ENCODE data around the gene ITCH.
"Not testable (repeated sequence)": the region's sequence is repeated elsewhere in the genome, so short reads cannot be mapped to it uniquely, and the experiment has no call there.

ITCH gene

DNA sequence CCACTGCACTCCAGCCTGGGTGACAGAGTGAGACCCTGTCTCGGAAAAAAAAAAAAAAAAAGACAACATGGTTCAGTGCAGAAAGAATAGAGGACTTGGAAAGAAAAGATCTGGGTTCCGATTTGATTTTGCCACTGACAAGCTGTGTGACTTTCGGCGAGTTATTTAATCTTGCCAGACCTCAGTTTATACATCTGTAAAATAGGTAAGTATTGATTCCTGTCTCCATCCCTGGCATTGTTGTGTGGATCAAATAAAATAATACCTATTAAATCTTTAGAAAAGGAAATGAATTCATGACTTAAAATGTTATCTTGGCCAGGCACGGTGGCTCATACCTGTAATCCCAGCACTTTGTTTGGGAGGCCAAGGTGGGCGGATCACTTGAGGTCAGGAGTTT, 7.0 kb downstream of the ITCH start:
- no peak overlapping the region for H3K9ac ChIP-seq (ENCODE audit: low read length)
- peaks cover 3% of the 10 kb centered on the region for H3K4me1 ChIP-seq (ENCODE audit: control insufficient read depth, insufficient read depth, low read length)
- peaks cover 11% of the 10 kb centered on the region for H3K36me3 ChIP-seq (ENCODE audit: control insufficient read depth, insufficient read depth, low read length)
- no peak overlapping the region for H3K27ac ChIP-seq (ENCODE audit: low read depth, low read length)
- no peaks in the 10 kb centered on the region for H3K27me3 ChIP-seq (ENCODE audit: control insufficient read depth, insufficient read depth, low read length)
- H3K4me3 ChIP-seq (ENCODE audit: low read length): no peak overlapping the region

DNA sequence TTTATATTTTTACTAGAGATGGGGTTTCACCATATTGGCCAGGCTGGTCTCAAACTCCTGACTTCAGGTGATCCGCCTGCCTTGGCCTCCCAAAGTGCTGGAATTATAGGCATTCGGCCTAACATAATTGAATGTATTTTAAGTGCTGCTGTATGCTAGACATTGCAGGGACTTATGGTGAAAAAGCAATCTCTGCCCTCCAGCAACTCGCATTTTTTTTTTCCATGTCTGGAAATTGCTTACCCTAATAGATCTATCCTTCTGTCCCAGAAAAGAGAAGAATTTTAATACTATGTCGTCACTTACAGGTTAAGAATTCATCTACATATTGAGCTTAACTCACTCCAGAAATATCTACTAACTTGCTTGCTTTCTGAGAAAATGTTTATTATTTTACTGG, 10.4 kb downstream of the ITCH start:
- Histone ChIP-seq H3K9ac (ENCODE audit: low read length) (no peak overlapping the region), H3K4me3 (ENCODE audit: low read length) (no peak overlapping the region), H3K27me3 (ENCODE audit: control insufficient read depth, insufficient read depth, low read length) (no peaks in the 10 kb centered on the region), H3K4me1 (ENCODE audit: control insufficient read depth, insufficient read depth, low read length) (no peaks in the 10 kb centered on the region), H3K27ac (ENCODE audit: low read depth, low read length) (no peak overlapping the region), H3K36me3 (ENCODE audit: control insufficient read depth, insufficient read depth, low read length) (peaks cover 9% of the 10 kb centered on the region)

DNA sequence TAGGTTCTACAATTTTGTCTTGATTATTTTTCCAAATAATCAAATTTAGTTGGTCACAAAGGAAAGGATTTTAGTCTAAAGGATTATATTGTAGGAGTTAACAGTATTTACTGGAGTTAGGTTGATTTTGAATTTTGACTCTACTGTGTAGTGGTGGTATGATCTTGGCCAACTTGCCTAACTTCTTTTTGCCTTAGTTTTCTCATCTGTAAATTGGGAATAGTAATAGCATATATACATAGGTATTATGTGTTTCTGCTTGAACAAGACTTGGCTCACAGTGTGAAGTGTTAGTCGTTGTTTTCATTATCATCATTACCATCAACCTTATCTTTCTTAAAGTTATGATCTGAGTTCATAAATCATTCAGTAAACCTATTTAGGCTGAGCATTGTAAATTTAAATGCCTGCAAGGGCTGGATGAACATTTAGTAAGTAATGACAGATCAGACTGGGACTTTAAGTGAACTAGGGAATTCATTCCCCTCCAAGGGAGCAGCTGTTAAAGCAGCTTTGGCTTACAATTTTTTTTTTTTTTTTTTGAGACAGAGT, 11.2 kb downstream of the ITCH start:
- Histone ChIP-seq H3K27ac (ENCODE audit: low read depth, low read length) (no peak overlapping the region), H3K4me3 (ENCODE audit: low read length) (no peak overlapping the region), H3K27me3 (ENCODE audit: control insufficient read depth, insufficient read depth, low read length) (no peaks in the 10 kb centered on the region), H3K36me3 (ENCODE audit: control insufficient read depth, insufficient read depth, low read length) (peaks cover 8% of the 10 kb centered on the region), H3K9ac (ENCODE audit: low read length) (no peak overlapping the region), H3K4me1 (ENCODE audit: control insufficient read depth, insufficient read depth, low read length) (no peaks in the 10 kb centered on the region)

DNA sequence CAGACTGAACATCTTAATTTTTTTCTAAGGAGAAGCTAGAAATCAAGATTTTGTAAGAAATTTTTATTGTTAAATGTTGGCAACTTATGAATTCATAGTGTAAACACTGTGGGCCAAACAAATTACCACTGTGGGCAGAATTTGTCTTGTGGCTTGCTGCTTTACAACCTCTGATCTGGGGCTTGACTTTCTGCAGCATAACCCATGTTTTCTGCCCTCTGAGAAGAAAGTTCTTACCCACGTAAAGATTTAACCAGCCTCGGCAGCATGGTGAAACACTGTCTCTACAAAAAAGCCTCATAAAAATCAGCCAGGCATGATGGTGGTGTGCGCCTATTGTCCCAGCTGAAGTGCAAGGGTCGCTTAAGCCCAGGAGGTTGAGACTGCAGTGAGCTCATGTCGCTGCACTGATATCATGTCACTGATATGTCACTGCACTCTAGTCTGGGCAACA, 12.9 kb downstream of the ITCH start:
- H3K27ac ChIP-seq (ENCODE audit: low read depth, low read length): no peak overlapping the region

DNA sequence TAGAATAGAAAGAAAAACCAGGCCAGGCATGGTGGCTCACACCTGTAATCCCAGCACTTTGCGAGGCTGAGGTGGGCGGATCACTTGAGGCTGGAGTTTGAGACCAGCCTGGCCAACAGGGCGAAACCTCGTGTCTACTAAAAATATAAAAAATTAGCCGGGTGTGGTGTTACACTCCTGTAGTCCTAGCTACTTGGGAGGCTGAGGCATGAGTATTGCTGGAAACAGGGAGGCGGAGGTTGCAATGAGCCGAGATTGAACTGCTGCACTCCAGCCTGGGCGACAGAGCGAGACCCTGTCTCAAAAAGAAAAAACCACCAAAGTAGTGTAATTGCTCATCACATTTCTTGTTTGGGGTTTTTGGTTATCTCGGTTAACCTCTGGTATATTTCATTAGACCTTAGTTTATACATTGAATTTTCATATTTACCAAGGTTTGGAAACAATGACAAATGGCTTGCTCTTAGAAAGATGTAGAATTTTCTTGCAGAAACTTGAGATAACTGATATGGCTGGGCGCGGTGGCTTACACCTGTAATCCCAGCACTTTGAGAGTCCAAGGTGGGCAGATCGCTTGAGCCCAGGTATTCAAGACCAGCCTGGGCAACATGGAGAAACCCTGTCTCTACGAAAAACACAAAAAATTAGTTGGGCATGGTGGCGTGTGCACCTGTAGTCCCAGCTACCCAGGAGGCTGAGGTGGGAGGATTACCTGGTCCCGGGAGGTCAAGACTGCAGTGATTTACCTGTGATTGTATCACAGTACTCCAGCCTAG, 14.2 kb downstream of the ITCH start:
- H3K9ac ChIP-seq (ENCODE audit: low read length): no peak overlapping the region
- peaks cover 2% of the 10 kb centered on the region for H3K36me3 ChIP-seq (ENCODE audit: control insufficient read depth, insufficient read depth, low read length)
- no peak overlapping the region for H3K27ac ChIP-seq (ENCODE audit: low read depth, low read length)
- H3K27me3 ChIP-seq (ENCODE audit: control insufficient read depth, insufficient read depth, low read length): no peaks in the 10 kb centered on the region
- no peaks in the 10 kb centered on the region for H3K4me1 ChIP-seq (ENCODE audit: control insufficient read depth, insufficient read depth, low read length)
- H3K4me3 ChIP-seq (ENCODE audit: low read length): no peak overlapping the region

More for the DNA sequence above, 12.9 kb downstream of the ITCH start:
- H3K36me3 ChIP-seq (ENCODE audit: control insufficient read depth, insufficient read depth, low read length): peaks cover 2% of the 10 kb centered on the region
- H3K27me3 ChIP-seq (ENCODE audit: control insufficient read depth, insufficient read depth, low read length): no peaks in the 10 kb centered on the region
- no peak overlapping the region for H3K9ac ChIP-seq (ENCODE audit: low read length)
- no peak overlapping the region for H3K4me3 ChIP-seq (ENCODE audit: low read length)
- no peaks in the 10 kb centered on the region for H3K4me1 ChIP-seq (ENCODE audit: control insufficient read depth, insufficient read depth, low read length)

DNA sequence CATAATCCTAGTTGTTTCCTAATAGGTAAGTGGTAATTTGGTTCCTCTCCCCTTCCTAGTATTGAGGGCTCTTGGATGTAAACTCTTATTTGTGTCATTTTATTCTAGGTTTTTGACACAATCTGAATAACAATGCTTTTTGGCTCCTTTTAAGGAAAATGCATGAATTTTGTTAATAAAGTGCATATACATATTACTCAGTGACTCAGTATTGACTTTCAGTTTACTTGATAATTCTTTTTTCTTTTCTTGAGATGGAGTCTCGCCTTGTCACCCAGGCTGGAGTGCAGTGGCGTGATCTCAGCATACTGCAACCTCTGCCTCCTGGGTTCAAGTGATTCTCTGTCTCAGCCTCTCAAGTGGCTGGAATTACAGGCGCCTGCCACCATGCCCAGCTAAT, 19.1 kb downstream of the ITCH start:
- Histone ChIP-seq H3K4me1 (ENCODE audit: control insufficient read depth, insufficient read depth, low read length) (no peaks in the 10 kb centered on the region), H3K4me3 (ENCODE audit: low read length) (no peak overlapping the region), H3K9ac (ENCODE audit: low read length) (no peak overlapping the region), H3K36me3 (ENCODE audit: control insufficient read depth, insufficient read depth, low read length) (peaks cover 2% of the 10 kb centered on the region), H3K27ac (ENCODE audit: low read depth, low read length) (no peak overlapping the region), H3K27me3 (ENCODE audit: control insufficient read depth, insufficient read depth, low read length) (no peaks in the 10 kb centered on the region)

DNA sequence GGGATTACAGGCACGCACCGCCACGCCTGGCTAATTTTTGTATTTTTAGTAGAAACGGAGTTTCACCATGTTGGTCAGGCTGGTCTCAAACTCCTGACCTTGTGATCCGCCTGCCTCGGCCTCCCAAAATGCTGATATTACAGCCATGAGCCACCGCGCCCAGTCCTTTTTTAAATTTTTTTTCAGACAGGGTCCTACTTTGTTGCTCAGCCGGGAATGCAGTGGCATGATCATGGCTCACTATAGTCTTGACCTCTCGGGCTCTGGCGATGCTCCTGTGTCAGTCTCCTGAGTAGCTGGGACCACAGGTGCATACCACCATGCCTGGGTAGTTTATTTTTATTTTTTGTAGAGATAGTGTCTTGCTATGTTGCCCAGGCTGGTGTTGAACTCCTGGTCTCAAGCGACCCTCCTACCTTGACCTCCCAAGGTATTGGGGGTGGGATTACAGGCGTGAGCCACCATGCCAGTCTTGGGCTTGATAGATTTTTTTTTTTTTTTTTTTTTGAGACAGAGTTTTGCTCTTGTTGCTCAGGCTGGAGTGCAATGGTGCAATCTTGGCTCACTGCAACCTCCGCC, 19.9 kb downstream of the ITCH start:
- H3K36me3 ChIP-seq (ENCODE audit: control insufficient read depth, insufficient read depth, low read length); H3K4me3 ChIP-seq (ENCODE audit: low read length); H3K4me1 ChIP-seq (ENCODE audit: control insufficient read depth, insufficient read depth, low read length); H3K27ac ChIP-seq (ENCODE audit: low read depth, low read length); H3K9ac ChIP-seq (ENCODE audit: low read length); H3K27me3 ChIP-seq (ENCODE audit: control insufficient read depth, insufficient read depth, low read length): not testable (repeated sequence)

DNA sequence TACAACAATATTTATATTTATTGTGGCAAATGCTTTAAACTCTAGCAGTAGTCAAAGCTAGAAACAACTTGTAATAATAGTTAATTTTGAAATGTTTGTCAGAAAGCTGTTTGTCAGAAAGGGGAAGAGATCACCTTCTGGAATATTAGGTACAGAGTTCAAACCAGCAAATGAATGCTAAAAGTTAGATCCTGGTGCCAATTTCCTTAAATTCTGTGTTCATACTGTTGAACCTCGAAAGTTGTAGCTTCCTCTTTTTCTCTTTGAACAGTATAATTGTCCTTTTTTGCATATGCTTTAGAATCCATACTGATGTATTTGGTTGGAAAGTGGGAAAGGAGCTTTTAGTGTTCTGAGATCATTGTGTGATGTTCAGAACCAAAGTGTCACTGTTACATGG, 22.4 kb downstream of the ITCH start:
- Histone ChIP-seq H3K36me3 (ENCODE audit: control insufficient read depth, insufficient read depth, low read length) (peaks cover 3% of the 10 kb centered on the region), H3K9ac (ENCODE audit: low read length) (no peak overlapping the region), H3K27me3 (ENCODE audit: control insufficient read depth, insufficient read depth, low read length) (no peaks in the 10 kb centered on the region), H3K27ac (ENCODE audit: low read depth, low read length) (no peak overlapping the region), H3K4me3 (ENCODE audit: low read length) (no peak overlapping the region), H3K4me1 (ENCODE audit: control insufficient read depth, insufficient read depth, low read length) (no peaks in the 10 kb centered on the region)

DNA sequence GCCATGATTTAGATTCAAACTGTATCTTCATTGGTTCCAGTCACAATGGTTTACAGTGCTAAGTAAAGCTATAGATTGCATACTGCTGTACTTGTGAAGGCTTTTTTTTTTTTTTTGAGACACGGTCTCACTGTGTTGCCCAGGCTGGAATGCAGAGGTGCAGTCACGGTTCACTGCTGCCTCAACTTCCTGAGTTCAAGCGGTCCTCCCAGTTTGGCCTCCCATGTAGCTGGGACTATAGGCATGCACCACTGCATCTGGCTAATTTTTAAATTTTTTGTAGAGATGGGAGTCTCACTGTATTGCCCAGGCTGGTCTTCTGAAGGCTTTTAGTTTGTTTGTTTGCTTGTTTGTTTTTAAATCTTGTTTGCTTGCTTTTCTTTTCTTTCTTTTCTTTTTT, 24.9 kb downstream of the ITCH start:
- H3K27me3 ChIP-seq (ENCODE audit: control insufficient read depth, insufficient read depth, low read length): no peaks in the 10 kb centered on the region
- no peak overlapping the region for H3K4me3 ChIP-seq (ENCODE audit: low read length)
- peaks cover 2% of the 10 kb centered on the region for H3K36me3 ChIP-seq (ENCODE audit: control insufficient read depth, insufficient read depth, low read length)
- peaks cover 3% of the 10 kb centered on the region for H3K4me1 ChIP-seq (ENCODE audit: control insufficient read depth, insufficient read depth, low read length)
- H3K27ac ChIP-seq (ENCODE audit: low read depth, low read length): no peak overlapping the region
- H3K9ac ChIP-seq (ENCODE audit: low read length): no peak overlapping the region

DNA sequence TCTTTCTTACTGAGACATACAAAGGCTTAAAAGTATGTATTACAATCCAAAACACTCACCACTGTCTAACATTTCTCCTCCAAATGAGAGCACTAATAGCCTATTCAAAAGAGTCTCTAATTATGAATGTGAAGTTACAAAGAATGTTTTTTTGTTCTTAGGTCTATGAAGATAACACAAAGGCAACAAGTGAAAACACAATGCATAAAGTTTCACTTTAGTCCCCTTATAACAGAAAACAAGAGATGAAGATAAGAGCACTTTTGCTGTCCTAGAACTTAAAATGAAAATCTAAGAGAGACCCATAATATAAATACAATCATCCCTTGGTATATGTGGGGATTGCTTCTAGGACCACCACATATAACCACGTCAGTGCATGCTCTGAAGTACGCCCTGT, 25.6 kb downstream of the ITCH start:
- Histone ChIP-seq H3K27me3 (ENCODE audit: control insufficient read depth, insufficient read depth, low read length) (no peaks in the 10 kb centered on the region), H3K27ac (ENCODE audit: low read depth, low read length) (no peak overlapping the region), H3K4me3 (ENCODE audit: low read length) (no peak overlapping the region), H3K36me3 (ENCODE audit: control insufficient read depth, insufficient read depth, low read length) (peaks cover 2% of the 10 kb centered on the region), H3K9ac (ENCODE audit: low read length) (no peak overlapping the region), H3K4me1 (ENCODE audit: control insufficient read depth, insufficient read depth, low read length) (peaks cover 3% of the 10 kb centered on the region)

DNA sequence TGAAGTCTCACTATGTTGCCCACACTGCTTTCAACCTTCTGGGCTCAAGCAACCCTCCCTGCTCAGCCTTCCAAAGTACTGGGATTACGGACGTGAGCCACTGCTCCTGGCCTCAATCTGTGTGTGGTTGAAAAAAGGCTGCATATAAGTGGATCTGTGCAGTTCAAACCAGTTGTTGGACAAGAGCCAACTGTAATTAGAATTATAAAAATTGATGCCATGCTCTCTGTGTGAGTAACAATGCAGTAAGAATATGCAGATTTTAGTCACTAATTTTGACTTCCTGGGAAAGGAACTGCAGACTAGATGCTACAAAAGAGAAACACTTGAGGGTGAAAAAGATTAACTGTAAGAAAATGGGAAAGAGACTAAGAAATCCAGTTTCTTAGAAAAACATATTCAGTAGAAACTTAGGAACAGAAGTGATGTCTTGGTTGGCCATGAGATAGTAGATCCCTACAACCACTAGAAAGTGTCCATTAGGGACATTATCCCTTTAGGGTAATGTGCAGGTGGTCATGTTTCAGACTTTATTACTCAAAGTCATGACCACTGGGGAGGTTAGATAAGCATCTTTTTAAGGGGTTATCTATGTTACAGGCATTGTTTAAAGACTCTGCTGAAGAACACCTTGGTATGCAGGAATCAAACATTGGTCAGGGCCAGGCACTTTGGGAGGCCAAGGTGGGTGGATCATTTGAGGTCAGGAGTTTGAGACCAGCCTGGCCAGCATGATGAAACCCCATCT, 26.3 kb downstream of the ITCH start:
- Histone ChIP-seq H3K4me1 (ENCODE audit: control insufficient read depth, insufficient read depth, low read length) (peaks cover 3% of the 10 kb centered on the region), H3K27me3 (ENCODE audit: control insufficient read depth, insufficient read depth, low read length) (no peaks in the 10 kb centered on the region), H3K9ac (ENCODE audit: low read length) (no peak overlapping the region), H3K4me3 (ENCODE audit: low read length) (no peak overlapping the region), H3K27ac (ENCODE audit: low read depth, low read length) (no peak overlapping the region), H3K36me3 (ENCODE audit: control insufficient read depth, insufficient read depth, low read length) (peaks cover 2% of the 10 kb centered on the region)

DNA sequence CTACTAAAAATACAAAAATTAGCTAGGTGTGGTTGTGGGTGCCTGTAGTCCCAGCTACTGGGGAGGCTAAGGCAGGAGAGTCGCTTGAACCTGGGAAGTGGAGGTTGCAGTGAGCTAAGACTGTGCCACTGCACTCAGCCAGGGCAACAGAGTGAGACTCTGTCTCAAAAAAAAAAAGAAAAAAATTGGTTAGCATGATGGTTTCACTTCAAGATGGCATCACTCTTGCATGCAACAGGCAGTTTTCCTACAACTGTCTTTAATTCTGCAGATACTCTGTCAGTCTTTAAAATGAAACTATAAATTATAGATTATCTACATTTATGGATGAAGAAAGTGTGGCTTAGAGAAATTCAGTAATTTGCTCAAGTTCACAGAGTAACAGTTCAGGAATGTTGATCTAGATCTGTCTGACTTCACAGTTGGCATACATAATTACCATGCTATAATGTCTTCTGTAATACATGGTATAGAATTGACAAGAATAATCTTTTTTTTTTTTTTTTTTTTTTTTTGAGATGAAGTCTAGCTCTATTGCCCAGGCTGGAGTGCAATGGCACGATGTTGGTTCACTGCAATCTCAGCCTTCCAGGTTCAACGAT, 27.0 kb downstream of the ITCH start:
- peaks cover 3% of the 10 kb centered on the region for H3K4me1 ChIP-seq (ENCODE audit: control insufficient read depth, insufficient read depth, low read length)
- H3K27me3 ChIP-seq (ENCODE audit: control insufficient read depth, insufficient read depth, low read length): no peaks in the 10 kb centered on the region
- H3K9ac ChIP-seq (ENCODE audit: low read length): no peak overlapping the region
- H3K36me3 ChIP-seq (ENCODE audit: control insufficient read depth, insufficient read depth, low read length): peaks cover 5% of the 10 kb centered on the region
- no peak overlapping the region for H3K4me3 ChIP-seq (ENCODE audit: low read length)
- H3K27ac ChIP-seq (ENCODE audit: low read depth, low read length): no peak overlapping the region

Measured in rectal smooth muscle tissue (tissue), 1 donor.